CD1c-positive myeloid dendritic cell (primary cell): Measurements from ENCODE around the gene F11R.
"Not testable (repeated sequence)": the region's sequence is repeated elsewhere in the genome, so short reads cannot be mapped to it uniquely, and the experiment has no call there.

Source experiments
- DNase-seq: peaks from one replicate; pipeline ENCODE4 v3.0.0-alpha.2; 2016; ENCODE audit errors: extremely low spot score

The F11R gene

GRCh38 chr1:161013131-161013487 lies 7.8 kb downstream of the F11R start:
- peak; percentile 51 for DNase-seq

- no peak for DNase-seq
These were observed 8.5 kb downstream of the F11R start for GRCh38 chr1:161012420-161012819.

DNA sequence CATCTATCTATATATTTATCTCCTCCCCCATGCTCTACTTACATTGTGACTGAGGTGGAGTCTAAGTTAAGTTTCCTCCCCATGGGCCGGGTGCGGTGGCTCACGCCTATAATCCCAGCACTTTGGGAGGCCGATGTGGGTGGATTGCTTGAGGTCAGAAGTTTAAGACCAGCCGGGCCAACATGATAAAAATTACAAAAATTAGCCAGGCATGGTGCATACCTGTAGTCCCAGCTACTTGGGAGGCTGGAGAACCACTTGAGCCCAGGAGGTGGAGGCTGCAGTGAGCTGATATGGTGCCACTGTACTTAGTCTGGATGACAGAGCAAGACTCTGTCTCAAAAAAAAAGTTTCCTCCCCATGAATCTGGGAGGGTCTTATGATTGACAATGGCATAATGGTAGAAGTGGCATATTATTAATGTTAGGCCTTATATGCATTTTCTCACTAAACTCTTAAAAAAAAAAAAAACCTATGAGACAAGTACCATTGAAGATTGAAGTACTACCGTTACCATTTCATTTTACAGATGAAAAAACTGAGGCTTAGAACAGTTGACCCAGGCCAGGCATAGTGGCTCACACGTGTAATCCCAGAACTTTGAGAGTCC lies 11.2 kb downstream of the F11R start:
- no peak for DNase-seq

DNA sequence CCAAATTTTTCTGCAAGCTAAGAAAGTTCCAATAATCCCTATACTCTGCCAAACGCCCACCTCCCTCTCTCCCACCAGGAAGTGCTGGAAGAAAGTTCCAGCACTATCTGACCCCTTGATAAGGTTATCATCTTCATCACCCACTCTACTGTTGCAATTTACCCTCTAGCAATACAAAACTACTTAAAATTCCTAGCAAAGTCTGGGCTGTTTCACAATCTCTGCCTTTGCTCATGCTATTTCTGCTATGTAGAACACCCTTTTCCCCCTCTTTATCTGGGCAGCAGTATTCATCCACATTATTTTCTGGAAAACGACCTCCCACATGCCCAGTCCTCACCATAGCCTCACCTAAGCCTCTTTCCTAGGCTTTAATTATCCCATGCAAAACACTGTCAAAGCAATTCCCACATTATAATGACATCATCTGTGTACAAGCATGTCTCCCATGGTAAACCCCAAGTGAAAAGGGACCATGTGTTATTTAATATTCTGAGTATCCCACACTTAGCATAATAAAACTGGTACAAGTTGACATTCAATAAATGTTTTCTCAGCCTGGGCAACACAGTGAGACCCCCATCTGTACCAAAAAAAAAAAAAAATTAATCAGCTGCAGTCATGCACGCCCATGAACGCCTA lies 12.0 kb downstream of the F11R start:
- DNase-seq, result no peak

DNA sequence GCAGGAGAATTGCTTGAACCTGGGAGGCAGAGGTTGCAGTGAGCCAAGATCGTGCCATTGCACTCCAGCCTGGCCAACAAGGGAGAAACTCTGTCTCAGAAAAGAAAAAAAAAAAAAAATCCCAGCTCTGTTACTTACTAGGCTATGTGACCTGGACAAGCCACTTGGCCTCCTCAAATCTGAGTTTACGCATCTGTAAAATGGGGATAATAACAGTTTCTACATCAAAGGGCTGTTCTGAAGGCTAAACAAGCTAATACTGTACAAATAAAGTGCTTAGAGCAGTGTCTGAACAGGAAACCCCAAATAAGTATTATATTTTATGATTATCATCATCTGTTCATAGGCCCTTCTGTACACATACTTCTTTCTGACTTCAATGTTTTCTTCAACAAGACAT lies 13.6 kb downstream of the F11R start:
- no peak for DNase-seq

GRCh38 chr1:161006563-161006962 lies 14.4 kb downstream of the F11R start:
- no peak for DNase-seq

DNA sequence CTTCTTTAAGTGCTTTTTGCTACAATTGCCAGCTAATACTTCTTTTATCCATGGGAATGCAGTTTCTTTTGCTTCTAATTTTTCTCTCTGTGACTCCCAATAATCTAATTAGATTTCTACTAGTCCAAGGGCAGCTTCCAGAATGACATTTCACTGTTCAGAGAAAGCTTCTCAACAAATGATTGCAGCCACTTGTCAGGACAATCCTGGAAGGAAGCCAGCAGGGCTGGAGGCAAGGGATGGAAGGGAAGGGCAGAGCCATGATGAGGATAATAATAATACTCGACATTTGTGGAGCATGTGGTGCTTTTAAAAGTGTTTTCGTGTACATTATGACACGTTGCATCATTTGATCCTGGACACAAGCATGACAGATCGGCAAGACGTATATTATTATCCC lies 19.4 kb downstream of the F11R start:
- no peak for DNase-seq

DNA sequence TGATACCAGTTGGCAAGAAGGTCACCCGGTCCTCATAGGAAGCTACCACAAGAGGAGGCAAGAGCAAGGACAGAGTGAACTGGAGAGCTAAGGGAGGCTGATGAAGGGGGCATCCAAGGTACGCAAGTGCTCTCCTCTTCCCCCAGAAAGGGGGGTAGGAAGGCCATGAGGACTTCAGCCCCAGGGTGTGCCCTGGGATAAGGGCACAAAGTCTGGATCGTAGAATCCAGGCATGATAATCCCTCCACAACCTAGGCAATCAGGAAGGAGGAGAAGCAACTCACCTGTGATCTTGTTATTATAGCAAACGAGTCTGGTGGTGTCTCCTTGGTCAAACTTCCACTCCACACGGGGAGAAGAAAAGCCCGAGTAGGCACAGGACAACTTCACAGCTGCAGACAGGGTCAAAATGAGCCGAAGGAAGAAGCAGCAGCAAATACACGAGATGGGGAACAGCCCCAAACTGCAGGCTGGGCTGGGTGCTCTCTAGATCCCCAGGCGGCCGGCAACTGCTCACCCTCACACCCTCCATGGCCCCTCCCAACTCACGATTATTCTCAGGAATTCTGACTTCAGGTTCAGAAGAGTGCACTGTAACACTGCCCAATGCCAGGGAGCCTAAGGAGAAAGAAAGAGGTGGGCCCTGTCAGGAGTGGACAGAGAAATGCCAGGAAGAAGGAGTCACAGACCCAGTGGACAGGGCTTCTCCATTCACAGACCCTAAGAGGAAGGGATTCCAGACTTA lies 20.0 kb downstream of the F11R start:
- DNase-seq, result no peak

DNA sequence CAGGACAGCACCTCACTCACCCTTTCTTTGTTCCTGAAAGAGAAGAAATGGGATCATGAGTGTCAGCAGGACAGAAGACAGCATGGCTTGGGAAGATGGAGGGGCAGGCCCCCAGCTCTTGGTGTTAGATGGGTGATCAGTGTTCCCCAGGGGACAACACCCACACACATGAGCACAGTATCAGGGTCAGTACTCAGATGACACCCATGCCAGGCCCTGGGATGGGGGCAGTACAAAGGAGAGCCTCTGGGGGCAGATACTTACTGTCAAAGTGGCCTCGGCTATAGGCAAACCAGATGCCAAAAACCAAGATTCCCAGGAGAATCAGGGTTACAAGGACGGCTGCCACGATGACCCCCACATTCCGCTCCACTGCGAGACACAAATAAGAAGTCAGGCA lies 21.6 kb downstream of the F11R start:
- DNase-seq, result no peak

GRCh38 chr1:160997323-160998038 lies 23.5 kb downstream of the F11R start:
- peak; percentile 62 for DNase-seq

- peak; percentile 58 for DNase-seq
These were observed 24.8 kb downstream of the F11R start for GRCh38 chr1:160996178-160996577.

GRCh38 chr1:160993544-160994193 lies 27.3 kb downstream of the F11R start:
- DNase-seq, result peak; percentile 24

DNA sequence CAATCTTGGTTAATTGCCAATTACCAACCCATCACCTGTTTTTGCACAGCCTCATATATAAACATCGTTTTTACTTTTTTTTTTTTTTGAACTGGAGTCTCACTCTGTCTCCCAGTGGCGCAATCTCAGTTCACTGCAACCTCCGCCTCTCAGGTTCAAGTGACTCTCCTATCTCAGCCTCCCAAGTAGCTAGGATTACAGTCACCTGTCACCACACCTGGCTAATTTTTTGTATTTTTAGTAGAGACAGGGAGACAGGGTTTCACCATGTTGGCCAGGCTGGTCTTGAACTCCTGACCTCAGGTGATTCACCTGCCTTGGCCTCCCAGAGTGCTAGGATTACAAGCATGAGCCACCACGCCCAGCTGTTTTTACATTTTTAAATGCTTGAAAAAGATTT lies 28.9 kb downstream of the F11R start:
- DNase-seq, result not testable (repeated sequence)

DNA sequence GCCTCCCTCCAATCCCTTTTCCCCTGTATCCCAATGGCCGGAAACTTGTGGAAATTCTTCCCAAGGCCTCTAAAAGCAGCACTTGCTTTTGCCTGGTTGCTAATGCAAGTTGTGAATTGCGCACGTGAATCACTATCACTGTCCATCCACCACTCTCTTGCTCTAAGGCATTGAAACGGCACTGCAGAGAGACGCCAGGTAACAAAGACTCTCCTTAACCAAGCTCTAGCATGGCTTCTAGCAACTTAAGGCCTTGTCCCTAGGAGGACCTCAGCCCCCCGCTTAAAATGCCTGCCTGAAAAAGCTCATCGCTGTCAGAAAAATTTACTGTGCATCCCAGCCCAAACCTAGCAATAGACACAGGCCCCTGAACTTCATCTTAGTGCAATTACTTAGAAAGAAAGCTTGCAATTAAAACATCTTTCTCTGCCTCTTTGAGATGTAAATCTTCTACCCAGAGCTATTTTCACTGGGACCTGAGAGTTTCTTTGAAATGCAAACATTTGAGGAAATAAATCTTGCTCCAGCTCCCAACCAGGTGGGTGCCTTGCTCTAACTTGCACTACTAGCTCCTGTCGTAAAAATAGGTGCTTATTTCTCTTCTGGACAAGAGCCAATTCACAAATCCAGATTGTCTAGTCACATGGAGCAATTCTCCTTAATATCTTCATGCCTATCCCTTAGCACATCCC lies 33.4 kb downstream of the F11R start:
- DNase-seq, result no peak

- no peak for DNase-seq
These were observed 35.2 kb downstream of the F11R start for GRCh38 chr1:160985723-160986122.

DNA sequence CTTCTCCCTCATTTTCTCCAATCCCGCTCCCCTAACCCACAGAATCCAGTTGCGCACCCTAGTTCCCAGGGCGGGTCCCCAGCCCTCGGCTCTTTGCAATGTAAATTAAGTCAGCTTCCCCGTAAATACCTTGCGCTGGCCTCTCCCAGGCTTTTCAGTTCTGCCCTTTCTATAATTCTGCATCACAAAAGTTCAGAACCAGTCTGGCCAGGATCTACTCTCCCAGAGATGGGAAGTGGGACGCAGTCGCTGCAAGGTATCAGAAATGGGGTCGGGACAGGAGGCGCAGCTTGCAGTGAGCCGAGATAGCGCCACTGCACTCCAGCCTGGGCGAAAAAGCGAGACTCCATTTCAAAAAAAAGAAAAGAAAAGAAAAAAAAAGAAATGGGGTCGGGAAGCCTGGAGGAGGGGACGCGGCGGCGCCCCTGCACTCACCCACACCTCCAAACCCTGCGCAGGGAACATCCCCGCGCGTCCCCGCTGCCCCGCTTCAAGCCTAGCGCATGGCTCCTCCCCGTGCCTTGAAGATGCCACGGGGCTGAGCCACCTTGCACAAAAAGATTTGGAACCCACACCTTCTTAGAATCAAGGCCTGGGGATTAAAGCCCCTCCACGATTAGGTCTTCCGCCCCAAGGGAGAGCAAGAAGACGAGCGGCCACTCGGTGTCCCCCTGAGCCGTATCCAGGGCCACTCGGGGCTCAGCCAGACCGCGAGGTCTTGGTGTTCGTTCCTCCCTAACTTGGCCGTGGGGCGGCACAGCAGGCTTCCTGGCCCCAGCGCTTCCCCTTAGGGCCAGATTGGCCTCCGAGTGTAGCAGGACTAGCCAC lies 39.2 kb downstream of the F11R start:
- DNase-seq, result peak; percentile 37

GRCh38 chr1:160979286-160979685 lies 41.7 kb downstream of the F11R start:
- DNase-seq, result no peak

DNA sequence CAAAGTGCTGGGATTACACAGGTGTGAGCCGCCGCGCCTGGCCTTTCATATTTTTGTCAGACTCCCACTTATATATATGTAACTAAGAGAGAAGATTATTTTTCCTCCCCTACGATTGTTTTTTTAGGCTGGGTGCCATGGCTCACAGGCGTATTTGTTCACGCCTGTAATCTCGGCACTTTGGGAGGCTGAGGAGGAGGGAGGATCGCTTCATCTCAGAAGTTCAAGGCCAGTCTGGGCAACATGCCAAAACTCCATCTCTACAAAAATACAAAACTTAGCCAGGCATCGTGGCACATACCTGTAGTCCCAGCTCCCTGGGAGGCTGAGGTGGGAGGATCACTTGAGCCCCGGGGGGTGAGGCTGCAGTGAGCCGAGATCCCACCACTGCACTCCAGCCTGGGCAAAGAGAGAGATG lies 42.4 kb downstream of the F11R start:
- no peak for DNase-seq

- DNase-seq, result no peak
These were observed 45.9 kb downstream of the F11R start for GRCh38 chr1:160975026-160975425.

DNA sequence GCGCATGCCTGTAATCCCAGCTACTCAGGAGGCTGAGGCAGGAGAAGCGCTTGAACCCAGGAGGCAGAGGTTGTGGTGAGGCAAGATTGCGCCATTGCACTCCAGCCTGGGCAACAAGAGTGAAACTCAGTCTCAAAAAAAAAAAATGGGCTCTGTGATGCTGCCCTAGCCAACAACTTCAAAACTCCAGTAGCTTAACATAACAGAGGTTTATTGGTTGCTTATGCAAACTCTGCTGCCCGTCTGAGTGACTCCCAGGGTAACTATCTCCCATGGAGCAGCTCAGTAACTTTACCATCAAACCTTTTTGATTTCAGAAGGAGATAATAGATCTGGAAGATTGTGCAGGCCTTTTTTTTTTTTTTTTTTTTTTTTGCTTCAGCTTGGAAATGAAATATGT lies 47.5 kb downstream of the F11R start:
- DNase-seq, result no peak

DNA sequence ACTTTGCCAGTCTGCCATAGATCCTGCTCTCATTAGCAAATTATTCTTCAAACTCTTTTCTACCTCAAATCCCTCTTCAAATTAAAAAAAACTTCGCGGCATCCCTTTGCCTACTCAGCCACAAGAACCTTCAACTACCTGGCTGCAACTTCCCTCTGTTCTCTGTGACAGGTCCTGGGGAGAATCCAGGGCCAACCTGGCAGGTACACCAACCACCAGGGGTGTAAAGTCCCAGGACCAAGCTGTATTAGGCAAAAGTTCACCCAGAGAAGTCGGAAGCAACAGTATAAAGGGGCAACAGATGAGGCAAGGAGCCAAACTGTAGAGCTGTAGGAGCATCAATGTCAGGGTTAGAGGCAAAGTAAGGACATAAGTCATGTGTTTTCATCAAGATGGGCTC lies 48.0 kb downstream of the F11R start:
- no peak for DNase-seq
